ENCODE data around the gene FBLN2. TPM values are rescaled to one million over a fixed set of nuclear protein-coding genes. Genes with fewer than 3 reads are reported as not detected.
A peak's percentile ranks its signal among the peaks of the same experiment; 100 is the strongest.

FBLN2 gene
- total RNA-seq, 4 donors from 2014 or later = 130 to 244 (median 136) TPM

GRCh38 chr3:13652728-13653127, 103.8 kb downstream of the FBLN2 start:
- DNase-seq (ENCODE audit: extremely low spot score) = no peak
- no peak overlapping the region for H3K4me3 ChIP-seq
- H3K4me1 ChIP-seq = peaks cover 16 to 36% (median 31%) of the 10 kb centered on the region in 4 donors
- peaks cover 0 to 45% (median under 1%) of the 10 kb centered on the region in 4 donors for H3K27me3 ChIP-seq
- TF ChIP-seq, protein P1, sequence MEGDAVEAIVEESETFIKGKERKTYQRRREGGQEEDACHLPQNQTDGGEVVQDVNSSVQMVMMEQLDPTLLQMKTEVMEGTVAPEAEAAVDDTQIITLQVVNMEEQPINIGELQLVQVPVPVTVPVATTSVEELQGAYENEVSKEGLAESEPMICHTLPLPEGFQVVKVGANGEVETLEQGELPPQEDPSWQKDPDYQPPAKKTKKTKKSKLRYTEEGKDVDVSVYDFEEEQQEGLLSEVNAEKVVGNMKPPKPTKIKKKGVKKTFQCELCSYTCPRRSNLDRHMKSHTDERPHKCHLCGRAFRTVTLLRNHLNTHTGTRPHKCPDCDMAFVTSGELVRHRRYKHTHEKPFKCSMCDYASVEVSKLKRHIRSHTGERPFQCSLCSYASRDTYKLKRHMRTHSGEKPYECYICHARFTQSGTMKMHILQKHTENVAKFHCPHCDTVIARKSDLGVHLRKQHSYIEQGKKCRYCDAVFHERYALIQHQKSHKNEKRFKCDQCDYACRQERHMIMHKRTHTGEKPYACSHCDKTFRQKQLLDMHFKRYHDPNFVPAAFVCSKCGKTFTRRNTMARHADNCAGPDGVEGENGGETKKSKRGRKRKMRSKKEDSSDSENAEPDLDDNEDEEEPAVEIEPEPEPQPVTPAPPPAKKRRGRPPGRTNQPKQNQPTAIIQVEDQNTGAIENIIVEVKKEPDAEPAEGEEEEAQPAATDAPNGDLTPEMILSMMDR (IDR thresholded peaks at IDR 0.05) = no peak
- TF ChIP-seq POLR2AphosphoS5 (IDR thresholded peaks at IDR 0.05) = no peak
- no peak for TF ChIP-seq POLR2A (IDR thresholded peaks at IDR 0.05; ENCODE audit: low read depth)
- TF ChIP-seq EP300 (IDR thresholded peaks at IDR 0.05) = no peak
- no peaks in the 10 kb centered on the region for H3K36me3 ChIP-seq
- intact Hi-C loops (cut with DNase I) = loop anchor here (5.0 kb wide), 1 partner anchor 560 kb away; no protein-coding TSS in a partner anchor
- 75% methylated on average over 2 of the region's 4 CpGs for WGBS
- H3K9me3 ChIP-seq = no peaks in the 10 kb centered on the region
- no peak overlapping the region for H3K27ac ChIP-seq (replicated peaks in 1 of 4)

DNA sequence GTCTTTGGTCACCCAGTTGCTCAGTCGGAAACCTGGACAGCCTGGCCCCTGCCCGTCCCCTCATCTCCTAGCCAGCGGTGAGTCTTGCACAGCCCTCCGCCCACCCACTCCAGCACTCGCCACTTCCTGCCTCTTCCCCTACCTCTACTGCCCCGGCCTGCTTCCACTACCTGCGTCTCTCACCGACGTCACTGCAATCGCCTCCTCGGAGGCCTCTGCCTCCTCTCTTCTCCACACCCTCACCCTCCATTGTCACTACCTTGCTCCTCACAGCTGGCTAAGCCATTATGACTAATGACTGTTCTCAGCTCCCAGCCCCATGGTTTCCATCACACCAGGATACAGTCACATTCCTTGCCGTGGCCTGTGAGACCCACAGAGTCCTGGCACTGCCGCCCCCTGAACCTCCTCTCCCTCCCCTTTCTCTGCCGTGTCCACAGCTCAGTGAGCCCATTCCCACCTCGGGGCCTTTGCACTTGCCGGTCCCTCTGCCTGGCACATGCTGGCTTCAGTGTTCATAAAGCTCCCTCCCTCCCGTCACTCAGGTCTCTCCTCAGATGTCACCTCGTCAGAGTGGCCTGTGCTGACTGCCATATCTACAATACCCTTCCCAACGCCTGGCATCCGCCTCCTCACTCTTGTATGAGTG, 104.8 kb downstream of the FBLN2 start:
- Histone ChIP-seq H3K4me3 (no peak overlapping the region), H3K27me3 (peaks cover 0 to 51% (median 0%) of the 10 kb centered on the region in 4 donors), H3K4me1 (peaks cover 11 to 31% (median 25%) of the 10 kb centered on the region in 4 donors), H3K27ac (replicated peaks in 1 of 4) (no peak overlapping the region), H3K9me3 (no peaks in the 10 kb centered on the region), H3K36me3 (no peaks in the 10 kb centered on the region)
- TF ChIP-seq, protein P1 (IDR thresholded peaks at IDR 0.05) = no peak
- TF ChIP-seq POLR2AphosphoS5 (IDR thresholded peaks at IDR 0.05) (no peak), POLR2A (IDR thresholded peaks at IDR 0.05; ENCODE audit: low read depth) (no peak), EP300 (IDR thresholded peaks at IDR 0.05) (no peak)
- intact Hi-C loops (cut with DNase I) = loop anchor here (5.0 kb wide), 1 partner anchor 561 kb away; no protein-coding TSS in a partner anchor
- WGBS = 84% methylated on average over 20 of the region's 20 CpGs
- no peak for DNase-seq (ENCODE audit: extremely low spot score)

DNA sequence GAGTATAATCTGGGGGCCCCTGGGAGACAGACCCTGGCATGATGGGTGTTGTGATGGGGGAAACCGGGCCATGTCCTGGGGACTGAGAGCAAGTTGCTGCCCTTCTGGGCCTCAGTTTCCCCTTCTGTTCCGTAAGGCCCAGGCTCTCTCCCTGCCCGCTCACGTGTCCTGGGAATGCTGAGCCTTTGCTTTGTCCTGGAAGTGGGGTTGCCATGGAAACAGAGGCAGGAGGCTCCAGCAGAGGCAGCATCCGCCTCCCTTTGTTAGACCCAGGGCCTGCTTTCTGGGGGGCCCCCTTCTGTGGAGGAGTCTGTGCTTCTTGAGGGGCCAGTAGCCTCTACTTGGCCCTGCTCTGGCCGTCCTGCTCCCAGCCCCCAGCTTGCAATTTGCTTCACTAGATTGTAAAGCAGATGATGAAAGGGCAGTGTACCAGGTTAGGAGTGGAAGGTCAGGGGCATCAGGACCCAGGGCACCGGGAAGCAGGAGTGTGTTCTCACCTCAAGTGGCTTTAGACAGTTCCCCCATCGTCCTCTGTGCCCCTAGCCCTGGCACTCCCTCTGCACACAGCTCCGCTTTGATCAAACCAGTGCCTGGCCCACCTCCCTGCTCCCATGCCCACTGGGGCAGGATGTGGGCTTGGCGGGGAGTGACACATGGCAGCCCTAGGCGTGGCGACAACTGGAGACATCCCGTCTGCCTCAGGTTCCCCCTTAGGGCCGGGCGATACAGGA, 105.6 kb downstream of the FBLN2 start:
- H3K4me1 ChIP-seq = peaks cover 11 to 31% (median 25%) of the 10 kb centered on the region in 4 donors
- intact Hi-C loops (cut with DNase I) = loop anchor here (5.0 kb wide), 1 partner anchor 562 kb away; no protein-coding TSS in a partner anchor
- TF ChIP-seq EP300 (IDR thresholded peaks at IDR 0.05) = no peak
- TF ChIP-seq POLR2A (IDR thresholded peaks at IDR 0.05; ENCODE audit: low read depth) = no peak
- TF ChIP-seq POLR2AphosphoS5 (IDR thresholded peaks at IDR 0.05) = no peak
- TF ChIP-seq, protein P1 (IDR thresholded peaks at IDR 0.05) = no peak
- 88% methylated on average over 8 of the region's 15 CpGs for WGBS
- H3K27me3 ChIP-seq = peaks cover 0 to 56% (median 0%) of the 10 kb centered on the region in 4 donors
- no peak overlapping the region for H3K27ac ChIP-seq (replicated peaks in 1 of 4)
- no peaks in the 10 kb centered on the region for H3K9me3 ChIP-seq
- peak overlapping the region; percentile 35 to 54 (median 39) for H3K4me3 ChIP-seq
- no peaks in the 10 kb centered on the region for H3K36me3 ChIP-seq
- DNase-seq (ENCODE audit: extremely low spot score) = no peak

- H3K9me3 ChIP-seq = no peaks in the 10 kb centered on the region
- H3K4me3 ChIP-seq = peak overlapping the region; percentile 35 to 54 (median 39)
- 39% methylated on average over 4 of the region's 70 CpGs for WGBS
Observed at GRCh38 chr3:13655061-13655913, 106.4 kb downstream of the FBLN2 start.

More at GRCh38 chr3:13655061-13655913, 106.4 kb downstream of the FBLN2 start:
- no peaks in the 10 kb centered on the region for H3K36me3 ChIP-seq
- peaks cover 0 to 62% (median 0%) of the 10 kb centered on the region in 4 donors for H3K27me3 ChIP-seq
- no peak for DNase-seq (ENCODE audit: extremely low spot score)
- TF ChIP-seq POLR2A (IDR thresholded peaks at IDR 0.05; ENCODE audit: low read depth) = no peak
- TF ChIP-seq POLR2AphosphoS5 (IDR thresholded peaks at IDR 0.05) = no peak
- TF ChIP-seq EP300 (IDR thresholded peaks at IDR 0.05) = no peak
- TF ChIP-seq, protein P1 (IDR thresholded peaks at IDR 0.05) = peak; percentile 31 to 59 (median 38)
- peaks cover 8 to 29% (median 22%) of the 10 kb centered on the region in 4 donors for H3K4me1 ChIP-seq
- intact Hi-C loops (cut with DNase I) = no loop called here
- H3K27ac ChIP-seq (replicated peaks in 1 of 4) = no peak overlapping the region

Data from esophagus muscularis mucosa (tissue), 4 donors.